GM12878 (cell line): ENCODE data around the gene GLI2. TPM values are rescaled to one million over a fixed set of nuclear protein-coding genes. Genes with fewer than 3 reads are reported as not detected.

ENCODE experiments used
- ATAC-seq: fragments of 200-7000 bp; cut with Tn5 transposase; 3 replicates; pipeline ENCODE4 v1.9.1; 2020; ENCODE audit warnings: mild to moderate bottlenecking, moderate library complexity
- BruUV-seq: library from RNA; stranded (reverse); fragments of 400-500 nt; replicated peaks from 2 replicates; lab custom pipeline; 2021; lab: Mats Ljungman, UMichigan
- CTCF ChIA-PET: fragments of 300-600 bp; sonication (Branson Sonifier 250); formaldehyde crosslinking; extraction: SDS; loops from one replicate; lab custom pipeline; 2021; ENCODE audit warnings: inconsistent platforms; lab: Yijun Ruan, JAX
- POLR2A ChIA-PET: fragments of 350-600 bp; formaldehyde crosslinking; extraction: SDS; loops from one replicate; lab custom pipeline; 2021; ENCODE audit warnings: inconsistent platforms; lab: Charles Lee
- RAD21 ChIA-PET: fragments of 300-600 bp; sonication (Branson Sonifier 250); formaldehyde crosslinking; loops from one replicate; lab custom pipeline; 2023; ENCODE audit warnings: antibody characterized with exemption; ENCODE audit not compliant: unreplicated experiment; lab: Charles Lee
- SMC1A ChIA-PET: fragments of 300-600 bp; sonication (Branson Sonifier 250); formaldehyde crosslinking; loops from one replicate; lab custom pipeline; 2023; ENCODE audit not compliant: unreplicated experiment, uncharacterized antibody; lab: Charles Lee
- DNase-seq: peaks from one replicate; pipeline ENCODE4 v3.0.0-alpha.2; 2011; ENCODE audit warnings: low read depth, low spot score
- FAIRE-seq: peaks from 3 replicates; lab custom pipeline; 2011; peaks lifted over from hg19 to GRCh38; lab: Jason Lieb, UNC
- H2AFZ ChIP-seq: 2 replicates; pipeline ENCODE4 v1.6.0; 2011; ENCODE audit warnings: low read depth, low read length, control low read depth; ENCODE audit not compliant: control insufficient read depth
- H3K27ac ChIP-seq: 2 replicates; pipeline ENCODE4 v1.5.1; 2011; ENCODE audit warnings: control low read depth; ENCODE audit not compliant: control insufficient read depth, insufficient read depth
- H3K27me3 ChIP-seq, 2 experiments: replicated peaks in 1 of 2; 2 replicates each; pipeline versions ENCODE4 v1.6.0 to v1.6.1; 2011; ENCODE audit warnings: low read length in 1 of 2; ENCODE audit not compliant: control insufficient read depth in 2 of 2, insufficient read depth in 2 of 2
- H3K36me3 ChIP-seq, 2 experiments: 2 replicates each; pipeline ENCODE4 v1.5.1; 2011; ENCODE audit warnings: low read length in 1 of 2; ENCODE audit not compliant: control insufficient read depth in 2 of 2, insufficient read depth in 2 of 2
- H3K4me1 ChIP-seq: 2 replicates; pipeline ENCODE4 v1.6.1; 2011; ENCODE audit warnings: mild to moderate bottlenecking, low read length, moderate library complexity, mixed read lengths; ENCODE audit not compliant: control insufficient read depth, insufficient read depth
- H3K4me2 ChIP-seq: 2 replicates; pipeline ENCODE4 v1.6.0; 2011; ENCODE audit warnings: control low read depth; ENCODE audit not compliant: control insufficient read depth, insufficient read depth
- H3K4me3 ChIP-seq: fragments of 200-600 bp; sonication (generic); 2 replicates; pipeline ENCODE4 v1.5.1; 2016
- H3K79me2 ChIP-seq: 2 replicates; pipeline ENCODE4 v1.6.0; 2011; ENCODE audit warnings: low read length; ENCODE audit not compliant: control insufficient read depth, insufficient read depth
- H3K9ac ChIP-seq: 2 replicates; pipeline ENCODE4 v1.8.0; 2011; ENCODE audit warnings: low read length, control low read depth, mixed read lengths; ENCODE audit not compliant: control insufficient read depth, insufficient read depth
- H3K9me3 ChIP-seq: replicated peaks from 3 replicates; pipeline ENCODE4 v1.5.1; 2011; ENCODE audit warnings: mild to moderate bottlenecking, low read length; ENCODE audit not compliant: control insufficient read depth, insufficient read depth
- H4K20me1 ChIP-seq: 2 replicates; pipeline ENCODE4 v1.6.0; 2011; ENCODE audit not compliant: control insufficient read depth, insufficient read depth
- MYC ChIP-seq: IDR thresholded peaks from 2 replicates; pipeline ENCODE4 v1.6.1; 2011; ENCODE audit warnings: mild to moderate bottlenecking, low read length, moderate library complexity, inconsistent platforms; ENCODE audit not compliant: insufficient read depth, insufficient replicate concordance, insufficient read length, severe bottlenecking
- NKRF ChIP-seq: fragments of 450-650 bp; conservative IDR thresholded peaks from 2 replicates; pipeline ENCODE4 v1.6.1; 2017; ENCODE audit warnings: mild to moderate bottlenecking, moderate library complexity
- WGBS: methylation state at CpG from one replicate; pipeline ENCODE4 v1.1.6; 2016; ENCODE audit warnings: low lambda C conversion rate; ENCODE audit not compliant: insufficient replicate concordance, insufficient coverage; ENCODE audit errors: missing lambda C conversion rate; 5-methylcytosine and 5-hydroxymethylcytosine counted together
- in situ Hi-C: fragments of 300-500 bp; cut with MboI; formaldehyde crosslinking; loops from 9 replicates; pipeline ENCODE4 v1.14.3; 2018; ENCODE audit warnings: mixed read lengths
- intact Hi-C: fragments of 100-400 bp; cut with micrococcal nuclease; formaldehyde crosslinking; loops from one replicate; pipeline ENCODE4 v1.14.2; 2022; ENCODE audit not compliant: unreplicated experiment
- polyA plus RNA-seq, 11 experiments: library from polyadenylated mRNA; depleted of rRNA in 4 of 11; unstranded in 6 of 11; stranded (reverse) in 5 of 11; fragments of >200 nt; fragmentation: Nextera tagmentation in 4 of 11; fragmentation: Illumina TruSeq in 1 of 11; extraction: Ambion mirVana in 4 of 11; extraction: Trizol in 1 of 11; gene quantifications; 1 replicate in 1 of 11; 2 replicates in 10 of 11; pipeline versions ENCODE4 v1.2.1 to v1.2.3, GENCODE V29; 2011 to 2016; ENCODE audit warnings: inconsistent platforms in 2 of 11, missing spikeins in 2 of 11, low read depth in 1 of 11
- total RNA-seq, 4 experiments: library from RNA; depleted of rRNA in 3 of 4; stranded (reverse); fragments of >200 nt in 3 of 4; fragmentation: Illumina TruSeq in 1 of 4; extraction: Trizol in 1 of 4; gene quantifications; 2 replicates each; pipeline versions ENCODE4 v1.2.1 to v1.2.3, GENCODE V29; 2013 to 2021

Gene GLI2
- total and polyA plus RNA-seq, 10 of the 15 experiments (the other 5 are each of a cell fraction or from before 2014, with no cell fraction given) = 0.01 TPM; not detected in 9

GRCh38 chr2:120760446-120761135 lies 24.9 kb downstream of the GLI2 start (continued):
- no peak for TF ChIP-seq NKRF

GRCh38 chr2:120761164-120761861 lies 25.6 kb downstream of the GLI2 start:
- RAD21 ChIA-PET = no interaction called here
- Histone ChIP-seq H3K79me2 (no peaks in the 10 kb centered on the region), H3K27ac (no peak overlapping the region), H3K4me2 (no peak overlapping the region), H3K27me3 (peaks cover 0 to 4% of the 10 kb centered on the region in 2 experiments; a peak in 2 of 4 replicates), H4K20me1 (no peaks in the 10 kb centered on the region), H3K4me1 (no peaks in the 10 kb centered on the region; the same call in 1 of the 2 replicates), H2AFZ (no peak overlapping the region), H3K9me3 (no peaks in the 10 kb centered on the region), H3K36me3 (no peaks in the 10 kb centered on the region), H3K9ac (no peak overlapping the region), H3K4me3 (no peak overlapping the region)
- CTCF ChIA-PET = no interaction called here
- intact Hi-C loops (no loop called here), in situ Hi-C loops (no loop called here)
- SMC1A ChIA-PET = no interaction called here
- TF ChIP-seq MYC = no peak
- WGBS = 6% methylated on average over 8 of the region's 8 CpGs
- DNase-seq (no peak), FAIRE-seq (no peak), ATAC-seq (no peak)
- POLR2A ChIA-PET = no interaction called here
- no TSS peak for BruUV-seq
